PFSK-1 (cell line): ENCODE data around the gene TMEM131L.

Experiments used
- POLR2AphosphoS5 ChIP-seq: IDR thresholded peaks from 2 replicates; pipeline ENCODE4 v1.6.1; 2012; ENCODE audit warnings: low read depth, mild to moderate bottlenecking, control low read depth, low read length, moderate library complexity
- SIN3A ChIP-seq: IDR thresholded peaks from 2 replicates; pipeline ENCODE4 v1.6.1; 2012; ENCODE audit warnings: mild to moderate bottlenecking, low read length, moderate library complexity, borderline replicate concordance; ENCODE audit not compliant: insufficient read depth
- TF ChIP-seq, protein P1 (sequence below), 2 experiments: IDR thresholded peaks; 2 replicates each; pipeline versions ENCODE4 v1.6.1 to v1.8.0; 2011 to 2012; ENCODE audit warnings: low read depth in 2 of 2, low read length in 2 of 2, control low read depth in 1 of 2, inconsistent platforms in 1 of 2, mild to moderate bottlenecking in 1 of 2, moderate library complexity in 1 of 2; ENCODE audit not compliant: insufficient read depth in 1 of 2

DNA sequence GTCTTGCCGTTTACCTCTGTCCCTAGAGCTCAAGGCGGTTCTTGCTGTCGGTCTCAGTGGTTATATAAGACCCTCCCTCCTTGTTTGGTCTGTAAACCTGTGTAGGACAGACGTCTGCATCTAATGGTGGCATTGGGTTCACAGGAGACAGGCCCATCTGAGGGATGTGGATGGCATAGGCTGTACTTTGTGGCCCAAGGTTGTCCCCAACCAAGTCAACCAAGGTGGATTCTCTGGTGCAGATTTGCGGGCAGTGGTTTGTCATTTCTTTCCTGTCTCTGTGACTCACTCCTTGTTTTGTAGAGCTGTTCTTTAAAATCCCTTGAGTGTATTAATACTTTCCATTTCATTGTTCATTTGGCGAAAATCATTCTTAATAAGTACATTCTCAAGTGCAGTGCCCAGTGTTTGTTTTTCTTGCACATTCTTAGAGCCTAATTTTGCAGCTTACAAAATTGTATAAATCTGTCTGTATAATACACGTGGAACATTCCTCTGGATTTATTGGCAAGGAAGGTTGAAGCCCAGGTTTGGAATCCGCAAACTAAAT lies 149.9 kb downstream of the TMEM131L start:
- TF ChIP-seq, protein P1, sequence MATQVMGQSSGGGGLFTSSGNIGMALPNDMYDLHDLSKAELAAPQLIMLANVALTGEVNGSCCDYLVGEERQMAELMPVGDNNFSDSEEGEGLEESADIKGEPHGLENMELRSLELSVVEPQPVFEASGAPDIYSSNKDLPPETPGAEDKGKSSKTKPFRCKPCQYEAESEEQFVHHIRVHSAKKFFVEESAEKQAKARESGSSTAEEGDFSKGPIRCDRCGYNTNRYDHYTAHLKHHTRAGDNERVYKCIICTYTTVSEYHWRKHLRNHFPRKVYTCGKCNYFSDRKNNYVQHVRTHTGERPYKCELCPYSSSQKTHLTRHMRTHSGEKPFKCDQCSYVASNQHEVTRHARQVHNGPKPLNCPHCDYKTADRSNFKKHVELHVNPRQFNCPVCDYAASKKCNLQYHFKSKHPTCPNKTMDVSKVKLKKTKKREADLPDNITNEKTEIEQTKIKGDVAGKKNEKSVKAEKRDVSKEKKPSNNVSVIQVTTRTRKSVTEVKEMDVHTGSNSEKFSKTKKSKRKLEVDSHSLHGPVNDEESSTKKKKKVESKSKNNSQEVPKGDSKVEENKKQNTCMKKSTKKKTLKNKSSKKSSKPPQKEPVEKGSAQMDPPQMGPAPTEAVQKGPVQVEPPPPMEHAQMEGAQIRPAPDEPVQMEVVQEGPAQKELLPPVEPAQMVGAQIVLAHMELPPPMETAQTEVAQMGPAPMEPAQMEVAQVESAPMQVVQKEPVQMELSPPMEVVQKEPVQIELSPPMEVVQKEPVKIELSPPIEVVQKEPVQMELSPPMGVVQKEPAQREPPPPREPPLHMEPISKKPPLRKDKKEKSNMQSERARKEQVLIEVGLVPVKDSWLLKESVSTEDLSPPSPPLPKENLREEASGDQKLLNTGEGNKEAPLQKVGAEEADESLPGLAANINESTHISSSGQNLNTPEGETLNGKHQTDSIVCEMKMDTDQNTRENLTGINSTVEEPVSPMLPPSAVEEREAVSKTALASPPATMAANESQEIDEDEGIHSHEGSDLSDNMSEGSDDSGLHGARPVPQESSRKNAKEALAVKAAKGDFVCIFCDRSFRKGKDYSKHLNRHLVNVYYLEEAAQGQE (IDR thresholded peaks at IDR 0.05; ENCODE audit: insufficient read depth in 1 of 2, low read depth in 2 of 2, low read length in 2 of 2), result no peak
- no peak for TF ChIP-seq SIN3A
- TF ChIP-seq POLR2AphosphoS5, result no peak
